HTR-8/SVneo (cell line): ENCODE measurements around the gene CUL3.
"Not testable (repeated sequence)": the region's sequence is repeated elsewhere in the genome, so short reads cannot be mapped to it uniquely, and the experiment has no call there.

Experiments
- DNase-seq: peaks from one replicate; pipeline ENCODE4 v3.0.0; 2011; ENCODE audit warnings: low spot score, mixed read lengths; ENCODE audit not compliant: insufficient read length
- FAIRE-seq: peaks from 2 replicates; lab custom pipeline; 2011; peaks lifted over from hg19 to GRCh38; lab: Jason Lieb, UNC

The CUL3 gene

DNA sequence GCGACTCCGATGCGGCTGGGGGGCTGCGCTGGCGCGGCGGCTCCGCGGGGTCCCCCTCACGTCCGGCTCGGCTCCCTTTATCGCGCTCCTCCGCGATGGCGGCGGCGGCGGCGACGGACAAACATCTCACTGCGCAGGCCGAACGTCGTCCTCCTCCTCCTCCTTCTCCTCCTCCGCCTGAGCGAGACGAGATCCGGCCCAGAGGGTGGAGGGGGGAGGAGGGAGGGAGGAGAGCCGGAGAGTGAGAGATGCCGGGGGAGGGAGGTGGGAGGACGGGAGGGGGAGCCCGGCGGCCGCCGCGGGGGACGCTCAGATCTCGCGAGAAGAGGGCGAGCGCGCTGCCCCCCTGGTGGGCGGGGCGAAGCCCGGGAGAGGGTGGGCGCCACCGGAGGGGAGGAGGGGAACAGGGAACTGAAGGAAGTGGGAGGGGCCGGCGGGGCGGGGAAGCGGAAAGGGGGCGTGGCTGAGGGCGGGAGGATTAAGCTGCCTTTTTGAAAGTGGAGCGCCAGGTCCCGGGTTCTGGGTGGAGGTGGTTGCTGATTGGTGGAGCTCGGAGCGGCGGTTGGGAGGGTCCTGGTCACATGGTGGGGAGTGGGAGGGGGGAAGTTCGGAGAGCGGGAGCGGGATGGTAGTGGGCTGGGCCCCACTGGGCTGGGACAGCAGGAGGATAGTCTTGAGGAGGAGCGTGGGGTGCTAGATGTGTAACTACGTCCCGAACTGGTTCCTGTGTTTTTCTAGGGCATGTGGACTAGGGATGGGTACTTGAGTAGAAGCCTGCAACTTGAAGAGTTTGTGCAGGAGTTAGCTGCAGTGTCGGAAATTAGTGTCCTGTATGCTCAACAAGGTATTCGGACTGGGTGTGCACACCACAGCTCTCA is at the start of gene CUL3:
CUL3 (minus strand) TSS at position 153 of the 878 bp plus-strand sequence. CDS start 354 bp downstream, outside the sequence.
- DNase-seq (peak; percentile 95), FAIRE-seq (peak; percentile 95)

DNA sequence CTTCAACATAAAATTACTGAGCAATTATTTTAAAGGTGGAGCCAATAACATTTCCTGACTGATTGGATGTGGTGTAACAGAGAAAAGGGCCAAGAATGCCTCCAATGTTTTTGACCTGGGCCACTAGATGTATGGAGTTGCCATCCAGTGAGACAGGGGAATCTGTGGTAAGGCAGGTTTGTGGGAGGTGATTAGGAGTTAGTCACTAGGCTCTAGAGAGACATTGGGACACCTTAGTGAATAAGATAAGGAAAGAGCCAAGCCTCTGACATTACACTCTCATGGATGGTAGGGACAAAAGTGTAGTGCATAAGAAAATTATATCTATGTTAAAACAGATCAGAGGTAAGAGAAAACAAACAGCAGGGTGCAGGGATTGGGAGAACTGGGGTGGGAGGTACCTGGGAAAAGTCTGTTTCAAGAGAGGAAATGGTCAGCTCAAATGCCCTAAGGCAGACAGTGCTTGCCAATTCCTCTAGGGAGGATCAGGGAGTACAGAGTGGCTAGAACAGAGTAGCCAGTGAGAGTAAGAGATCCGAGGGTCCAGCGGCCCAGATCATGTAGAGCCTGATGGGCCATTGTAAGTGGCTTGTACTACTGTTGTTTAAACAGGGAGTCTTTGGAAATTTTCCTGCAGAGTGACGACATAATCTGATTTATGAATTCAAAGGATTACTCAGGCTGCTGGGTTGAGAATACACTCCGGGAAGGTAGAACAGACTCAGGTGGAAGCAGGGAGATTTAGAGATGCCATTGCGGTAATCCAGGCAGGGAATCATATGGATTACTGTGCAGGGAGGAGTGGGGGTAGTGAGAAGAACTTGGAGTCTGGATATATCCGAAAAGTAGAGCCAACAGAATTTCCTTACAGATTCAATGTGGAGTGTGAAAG is 45.7 kb upstream of the CUL3 start:
- DNase-seq (no peak), FAIRE-seq (no peak)

DNA sequence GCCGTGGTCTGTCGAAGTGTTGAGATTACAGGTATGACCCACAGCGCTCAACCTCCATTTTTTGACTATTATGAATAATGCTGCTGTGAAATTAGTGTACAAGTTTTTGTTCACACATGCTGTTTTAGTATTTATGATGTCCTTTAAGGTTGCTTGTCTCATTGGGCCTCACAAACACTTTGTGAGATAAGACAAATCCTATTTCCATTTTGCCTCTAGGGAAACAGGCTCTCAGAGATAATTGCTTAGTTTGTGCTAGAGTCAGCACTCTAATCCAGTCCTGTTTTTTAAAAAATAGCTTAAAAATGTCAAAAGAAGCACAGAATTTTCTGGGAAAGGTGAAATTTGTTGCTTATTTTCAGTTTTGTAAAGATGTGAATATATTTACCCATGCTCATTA is 43.3 kb upstream of the CUL3 start:
- DNase-seq (no peak), FAIRE-seq (no peak)

DNA sequence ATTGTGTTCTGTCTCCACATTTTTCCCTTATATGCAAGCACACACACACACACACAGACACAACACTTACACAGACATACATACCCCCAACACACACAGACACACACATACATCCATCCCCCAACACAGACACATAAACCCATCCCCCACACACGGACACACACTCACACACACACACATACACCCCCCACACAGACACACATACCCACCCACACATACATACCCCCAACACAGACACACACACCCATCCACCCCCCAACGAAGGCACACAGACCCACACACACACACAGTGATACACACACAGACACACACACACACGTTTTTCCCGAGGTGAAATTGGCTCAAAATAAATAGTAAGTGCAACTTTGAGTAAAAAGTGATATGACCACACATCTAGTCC is 41.6 kb upstream of the CUL3 start:
- FAIRE-seq, result peak; percentile 79
- no peak for DNase-seq

DNA sequence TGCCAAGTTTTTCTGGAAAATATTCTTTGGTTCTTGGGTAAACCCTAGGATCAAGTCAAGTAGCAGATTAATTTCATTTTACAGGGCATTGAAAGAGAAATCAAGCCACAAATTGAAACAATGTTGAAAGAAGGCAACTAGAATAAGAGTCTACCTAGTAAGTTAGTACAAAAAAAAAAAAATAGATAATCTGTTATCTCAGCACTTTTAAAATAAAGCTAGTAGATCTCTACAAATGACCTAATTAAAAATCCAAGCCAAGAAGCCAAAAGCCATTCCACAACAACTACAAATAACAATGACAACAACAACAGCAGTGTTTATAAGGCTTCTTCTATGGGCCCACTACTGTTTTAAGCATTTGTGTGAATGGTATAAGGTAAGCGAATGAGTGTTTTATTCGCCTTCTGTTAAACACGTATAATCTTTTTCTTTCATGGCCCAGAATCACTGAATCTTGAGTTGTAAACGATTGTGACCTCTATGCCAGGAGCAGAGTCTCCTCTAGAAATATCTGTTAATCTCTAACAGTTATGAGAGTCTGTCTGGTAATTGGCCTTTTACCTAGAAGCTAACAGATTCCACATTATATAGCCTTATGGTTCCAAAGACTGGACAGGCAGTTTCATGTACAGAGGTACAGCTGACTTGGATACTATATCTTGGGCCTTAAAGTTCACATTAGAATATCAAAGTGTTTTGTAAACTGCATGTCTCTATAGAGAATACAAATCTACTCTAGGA is 28.6 kb upstream of the CUL3 start:
- no peak for FAIRE-seq
- no peak for DNase-seq

DNA sequence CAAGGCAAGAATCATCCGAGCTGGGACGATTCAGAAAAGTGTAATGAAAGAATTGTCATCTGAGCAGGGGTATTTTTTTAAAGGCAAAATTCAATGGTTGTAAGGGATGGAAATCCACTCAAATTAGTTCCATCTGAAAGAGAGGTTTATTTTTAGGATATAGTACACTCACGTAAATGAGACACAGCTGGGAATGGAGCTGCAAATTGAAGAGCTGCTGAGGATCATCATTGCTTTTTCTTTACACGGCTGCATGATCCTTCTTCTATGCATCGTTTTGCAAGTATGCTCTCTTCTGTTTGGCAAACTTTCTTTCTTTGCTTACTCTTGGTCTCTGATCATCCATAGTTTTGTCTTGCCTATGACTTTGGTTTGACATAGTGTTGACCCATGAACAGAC is 27.4 kb upstream of the CUL3 start:
- no peak for DNase-seq
- FAIRE-seq, result no peak

DNA sequence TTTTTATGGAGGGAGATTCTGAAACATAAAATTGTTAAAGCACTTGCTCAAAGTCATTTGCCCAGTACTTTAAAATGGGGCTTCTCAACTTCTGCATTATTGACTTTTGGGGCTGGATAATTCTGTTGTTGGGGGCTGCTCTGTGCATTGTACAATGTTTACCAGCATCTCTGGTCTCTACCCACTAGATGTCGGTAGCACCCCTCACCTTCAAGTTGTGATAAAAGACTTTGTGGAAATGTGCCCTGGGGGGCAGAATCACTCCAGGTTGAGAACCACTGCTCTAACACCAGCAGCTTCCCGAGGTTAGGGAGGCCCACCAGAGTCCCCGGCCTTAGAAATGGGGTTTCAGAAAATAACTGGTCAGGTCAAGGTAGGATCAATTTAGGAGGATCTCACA is 26.8 kb upstream of the CUL3 start:
- DNase-seq, result no peak
- FAIRE-seq, result no peak

DNA sequence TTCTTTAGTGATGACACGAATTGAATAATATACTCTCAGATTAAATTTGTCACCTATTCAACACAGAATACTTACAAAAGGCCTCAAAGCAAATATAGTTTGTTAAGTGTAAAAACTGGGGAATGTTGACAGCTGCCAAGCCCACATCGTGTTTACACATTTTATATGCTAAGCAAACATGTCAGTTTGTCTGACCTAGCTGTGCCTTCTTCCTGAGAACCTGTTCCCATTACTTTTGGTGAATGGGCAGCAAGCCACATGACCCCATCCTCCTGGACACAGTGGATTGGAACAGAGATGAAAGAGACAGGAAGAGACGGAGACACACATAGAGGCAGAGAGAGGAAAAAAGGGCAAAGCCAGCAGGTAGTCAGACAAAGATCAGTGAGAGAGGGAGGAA is 22.9 kb upstream of the CUL3 start:
- no peak for FAIRE-seq

DNA sequence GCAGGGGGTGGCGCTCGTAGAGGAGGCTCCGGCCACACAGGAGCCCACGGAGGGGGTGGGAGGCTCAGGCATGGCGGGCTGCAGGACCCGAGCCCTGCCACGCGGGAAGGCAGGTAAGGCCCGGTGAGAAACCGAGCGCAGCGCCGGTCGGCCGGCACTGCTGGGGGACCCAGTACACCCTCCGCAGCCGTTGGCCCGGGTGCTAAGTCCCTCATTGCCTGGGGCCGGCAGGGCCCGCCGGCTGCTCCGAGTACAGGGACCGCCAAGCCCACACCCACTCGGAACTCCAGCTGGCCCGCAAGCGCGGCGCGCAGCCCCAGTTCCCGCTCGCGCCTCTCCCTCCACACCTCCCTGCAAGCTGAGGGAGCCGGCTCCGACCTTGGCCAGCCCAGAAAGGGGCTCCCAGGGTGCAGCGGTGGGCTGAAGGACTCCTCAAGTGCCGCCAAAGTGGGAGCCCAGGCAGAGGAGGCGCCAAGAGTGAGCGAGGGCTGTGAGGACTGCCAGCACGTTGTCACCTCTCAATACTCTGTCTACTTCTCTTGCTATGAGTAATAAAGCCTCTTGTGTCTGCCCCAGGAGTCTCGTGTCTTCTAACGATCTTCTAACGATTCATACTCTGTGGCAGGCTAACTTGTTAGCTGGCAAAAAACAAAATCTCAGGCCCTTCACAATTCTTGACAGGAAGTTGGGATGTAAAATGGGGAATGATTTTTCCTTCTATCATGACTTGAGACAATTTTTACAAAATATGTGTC is 18.8 kb upstream of the CUL3 start:
- DNase-seq, FAIRE-seq: not testable (repeated sequence)

More for the DNA sequence above, 22.9 kb upstream of the CUL3 start:
- no peak for DNase-seq

DNA sequence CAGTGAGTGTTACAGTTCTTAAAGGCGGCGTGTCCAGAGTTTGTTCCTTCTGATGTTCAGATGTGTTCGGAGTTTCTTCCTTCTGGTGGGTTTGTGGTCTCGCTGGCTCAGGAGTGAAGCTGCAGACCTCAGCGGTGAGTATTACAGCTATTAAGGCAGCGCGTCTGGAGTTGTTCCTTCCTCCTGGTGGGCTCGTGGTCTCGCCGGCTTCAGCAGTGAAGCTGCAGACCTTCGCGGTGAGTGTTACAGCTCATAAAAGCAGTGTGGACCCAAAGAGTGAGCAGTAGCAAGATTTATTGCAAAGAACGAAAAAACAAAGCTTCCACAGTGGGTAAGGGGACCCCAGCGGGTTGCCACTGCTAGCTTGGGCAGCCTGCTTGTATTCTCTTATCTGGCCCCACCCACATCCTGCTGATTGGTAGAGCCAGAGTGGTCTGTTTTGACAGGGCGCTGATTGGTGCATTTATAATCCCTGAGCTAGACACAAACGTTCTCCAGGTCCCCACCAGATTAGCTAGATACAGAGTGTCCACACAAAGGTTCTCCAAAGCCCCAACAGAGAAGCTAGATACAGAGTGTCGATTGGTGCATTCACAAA is 17.7 kb upstream of the CUL3 start:
- DNase-seq, FAIRE-seq: not testable (repeated sequence)

DNA sequence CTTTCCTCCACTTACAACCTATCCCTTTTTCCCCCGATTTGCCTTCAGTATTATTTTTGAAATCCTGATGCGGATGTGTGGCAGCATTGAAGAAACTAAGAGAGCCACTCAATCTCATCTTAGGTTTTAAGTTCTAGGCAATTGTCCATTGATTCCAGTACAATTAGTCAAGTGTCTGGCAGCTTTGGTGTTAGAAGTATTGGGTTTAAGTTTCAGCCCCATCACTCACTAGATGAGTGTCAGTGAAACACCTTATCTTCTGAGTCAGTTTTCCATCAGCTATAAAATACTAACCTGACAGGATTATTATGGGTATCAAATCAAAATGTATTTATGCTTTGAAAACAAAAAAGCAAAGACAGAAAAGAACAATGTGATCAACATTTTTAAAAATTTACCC is 16.8 kb upstream of the CUL3 start:
- no peak for FAIRE-seq

DNA sequence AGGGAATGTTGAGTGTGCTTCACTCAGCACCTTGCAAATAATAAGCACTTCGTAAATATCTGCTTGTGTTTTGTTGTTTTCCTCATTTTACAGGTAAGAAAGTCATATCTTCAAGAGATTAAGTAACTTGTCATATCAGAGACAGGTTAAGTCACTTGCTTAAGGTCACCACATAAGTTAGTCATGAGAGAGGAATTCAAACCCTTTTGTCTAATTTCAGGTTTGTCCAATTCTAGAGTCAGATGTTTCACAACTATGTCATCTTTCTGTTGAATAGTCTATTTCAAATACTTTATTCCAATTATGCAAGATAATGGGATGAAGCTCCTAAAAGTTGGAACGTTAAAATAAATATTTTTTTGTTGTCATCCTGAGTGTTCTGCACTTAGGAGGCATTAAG is 13.5 kb upstream of the CUL3 start:
- DNase-seq, result no peak
- no peak for FAIRE-seq

More for the DNA sequence above, 16.8 kb upstream of the CUL3 start:
- DNase-seq, result no peak

DNA sequence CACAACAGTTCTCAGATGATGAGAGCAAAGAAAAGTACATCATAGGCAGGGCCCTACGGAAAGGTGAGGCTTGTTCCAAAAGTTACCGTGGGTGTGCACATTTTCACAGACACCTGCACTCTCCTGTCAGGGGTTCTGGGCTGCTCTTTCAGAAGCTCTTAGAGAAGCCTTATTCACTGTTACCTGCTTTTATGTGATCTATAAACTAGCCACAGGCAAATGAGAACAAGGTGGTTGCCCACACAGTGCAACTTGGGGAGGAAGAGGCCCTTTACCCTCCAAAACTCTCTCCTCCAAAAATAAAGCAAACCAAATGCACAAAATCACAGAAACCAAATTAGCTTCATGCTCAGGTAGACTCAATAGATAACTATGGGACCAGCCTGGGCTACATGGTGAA is 11.1 kb upstream of the CUL3 start:
- no peak for FAIRE-seq
- DNase-seq, result no peak

DNA sequence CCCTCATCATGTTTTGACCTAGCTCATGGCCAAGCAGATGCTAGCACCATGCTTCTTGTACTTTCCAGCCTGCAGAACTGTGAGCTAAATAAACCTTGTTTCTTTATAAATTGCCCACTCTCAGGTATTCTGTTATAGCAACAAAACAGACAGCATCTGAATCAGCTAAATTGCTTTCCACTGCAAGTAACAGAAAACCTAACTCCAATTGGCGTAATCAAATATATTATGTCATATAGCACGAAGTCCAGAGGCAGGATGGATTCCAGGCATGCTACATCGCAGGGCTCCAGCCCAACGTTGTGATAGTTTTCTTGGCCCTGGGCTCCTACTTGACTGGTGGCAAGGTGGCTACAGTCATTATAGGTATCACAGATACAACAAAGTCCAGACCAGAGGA is 10.4 kb upstream of the CUL3 start:
- DNase-seq (no peak), FAIRE-seq (no peak)

DNA sequence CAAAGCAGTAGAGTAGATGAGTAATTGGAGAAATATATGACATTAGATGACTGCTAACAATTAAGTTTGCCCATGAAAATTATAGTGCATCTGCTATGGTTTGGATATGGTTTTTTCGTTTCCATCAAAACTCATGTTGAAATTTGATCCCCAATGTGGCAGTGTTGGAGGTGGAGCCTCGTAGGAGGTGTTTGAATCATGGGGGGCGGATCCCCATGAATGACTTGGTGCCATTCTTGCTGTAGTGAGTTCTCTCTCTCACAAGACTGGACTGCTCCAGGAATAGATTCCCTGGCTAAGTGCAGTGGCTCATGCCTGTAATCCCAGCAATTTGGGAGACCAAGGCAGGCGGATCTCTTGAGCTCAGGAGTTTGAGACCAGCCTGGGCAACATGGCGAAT is 9.7 kb upstream of the CUL3 start:
- no peak for FAIRE-seq

DNA sequence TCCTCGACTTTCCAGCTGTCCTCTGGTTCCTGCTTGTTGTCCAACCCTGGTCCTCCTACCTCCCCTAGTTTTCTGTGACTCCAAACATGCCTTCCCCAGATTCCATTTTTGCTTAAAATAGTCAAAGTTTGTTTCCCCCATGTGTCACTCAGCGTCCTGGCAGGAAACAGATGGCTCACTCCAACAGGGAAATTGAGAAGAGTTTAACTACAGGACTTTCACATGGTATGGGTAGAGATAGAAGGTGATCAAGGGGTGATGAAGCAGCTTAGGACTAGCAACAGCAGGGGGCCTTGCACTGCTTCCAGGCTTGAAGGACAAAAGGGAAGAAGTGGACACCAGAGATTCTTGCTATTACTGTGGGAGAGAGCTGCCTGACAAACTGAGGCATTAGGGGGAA is 6.1 kb upstream of the CUL3 start:
- DNase-seq (no peak), FAIRE-seq (no peak)

More for the DNA sequence above, 9.7 kb upstream of the CUL3 start:
- no peak for DNase-seq

DNA sequence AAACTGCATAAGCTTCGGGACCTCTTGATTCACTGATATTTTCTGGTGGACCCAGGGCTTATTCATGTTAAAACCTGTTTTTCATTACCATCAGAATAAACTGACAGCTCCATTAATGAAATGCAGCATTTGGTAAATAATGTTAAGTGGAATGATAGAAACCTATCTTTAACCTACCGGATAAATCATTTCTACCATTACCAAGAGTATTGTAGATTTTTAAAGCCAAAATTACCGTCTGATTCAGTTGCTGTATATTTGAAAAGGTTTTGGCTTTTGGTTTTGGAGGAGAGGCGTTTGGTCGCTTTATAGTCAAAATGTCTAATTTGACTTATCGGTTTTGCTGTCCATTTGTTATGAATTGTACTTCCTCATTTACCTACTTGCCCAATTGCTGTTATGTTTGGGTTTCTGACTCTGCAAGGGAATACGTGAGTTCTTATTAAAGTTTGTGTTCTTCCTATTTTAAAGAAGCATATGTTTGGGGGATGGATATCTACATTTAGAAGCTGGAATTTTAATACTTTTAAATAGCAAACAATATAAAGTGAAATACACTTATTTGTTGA is 1.0 kb upstream of the CUL3 start:
- no peak for DNase-seq
- no peak for FAIRE-seq

DNA sequence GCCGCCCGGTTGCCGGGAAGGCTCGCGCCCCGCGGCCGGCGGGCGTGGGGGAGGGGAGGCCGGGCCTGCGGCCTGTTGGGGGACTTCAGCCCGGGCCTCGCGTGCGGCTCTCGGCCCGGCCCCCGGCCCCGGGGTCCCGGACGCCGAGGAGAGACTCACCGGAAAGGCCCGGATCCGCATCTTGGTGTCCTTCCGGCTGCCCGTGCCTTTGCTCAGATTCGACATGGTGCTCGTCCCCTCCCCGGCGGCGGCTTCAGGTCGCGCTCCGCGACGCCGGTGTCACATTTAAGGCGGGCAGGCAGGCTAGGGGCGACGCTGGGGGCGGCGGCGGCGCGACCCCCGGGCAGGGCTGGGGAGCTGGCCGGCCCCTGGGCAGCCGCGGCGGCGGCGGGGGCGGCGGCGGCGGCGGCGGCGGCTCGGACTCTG is 365 bp downstream of the CUL3 start:
- FAIRE-seq, result no peak
- DNase-seq, result no peak
